Renal cortical epithelial cell (primary cell): ENCODE data around the gene RYR3. TPM values are rescaled to one million over a fixed set of nuclear protein-coding genes. Genes with fewer than 3 reads are reported as not detected.
A peak's percentile ranks its signal among the peaks of the same experiment; 100 is the strongest.

Experiments used
- DNase-seq: peaks from one replicate; pipeline ENCODE4 v3.0.0-alpha.2; 2011; ENCODE audit warnings: low read depth
- total RNA-seq: library from RNA; depleted of rRNA; stranded (reverse); fragments of >200 nt; gene quantifications from 2 replicates; pipeline ENCODE4 v1.2.3, GENCODE V29; 2014

Gene RYR3
- 0.35 and 2.7 TPM in 2 replicates for total RNA-seq

DNA sequence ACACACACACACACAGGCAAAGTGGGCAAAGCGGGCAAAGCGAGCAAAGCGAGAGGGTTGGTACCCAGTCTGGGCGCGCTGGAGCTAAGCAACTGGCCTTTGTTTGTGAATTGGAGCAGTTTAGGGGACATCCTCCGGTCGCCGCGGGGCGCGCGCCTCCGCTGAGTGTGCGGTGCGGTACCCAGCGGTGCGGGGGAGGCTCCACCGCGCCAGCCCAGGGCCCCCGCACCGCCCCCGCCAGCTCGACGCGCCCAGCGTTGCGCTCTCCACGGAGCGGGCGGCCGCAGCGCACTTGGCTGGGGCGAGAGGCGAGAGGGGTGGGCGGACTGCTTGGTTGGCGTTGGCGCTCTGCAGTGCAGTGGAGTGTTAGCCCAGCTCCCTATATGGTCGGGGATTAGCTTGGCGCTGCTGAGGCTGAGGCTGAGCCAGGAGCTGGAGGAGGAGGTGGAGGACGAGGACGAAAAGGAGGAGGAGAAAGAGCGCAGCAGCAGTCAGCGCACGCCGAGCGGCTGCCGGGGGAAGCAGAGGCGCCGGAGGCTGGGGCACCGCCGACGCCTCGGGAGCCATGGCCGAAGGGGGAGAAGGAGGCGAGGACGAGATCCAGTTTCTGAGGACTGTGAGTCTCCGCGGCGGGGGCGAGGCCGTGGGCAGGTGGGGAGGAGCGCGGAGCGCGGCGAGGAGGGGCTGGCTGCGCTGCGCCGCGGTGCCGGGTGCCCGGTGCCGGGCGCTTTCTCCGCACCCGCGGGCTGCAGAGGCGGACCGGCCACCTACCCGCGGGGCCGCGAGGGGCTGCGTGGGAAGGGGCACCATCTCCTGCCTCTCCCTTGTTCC lies at the start of gene RYR3:
Gene RYR3, plus strand, starts transcription at position 487 of the 831 bp plus-strand sequence. Its CDS starts 79 bp downstream, at position 566.
- peak; percentile 31 for DNase-seq

DNA sequence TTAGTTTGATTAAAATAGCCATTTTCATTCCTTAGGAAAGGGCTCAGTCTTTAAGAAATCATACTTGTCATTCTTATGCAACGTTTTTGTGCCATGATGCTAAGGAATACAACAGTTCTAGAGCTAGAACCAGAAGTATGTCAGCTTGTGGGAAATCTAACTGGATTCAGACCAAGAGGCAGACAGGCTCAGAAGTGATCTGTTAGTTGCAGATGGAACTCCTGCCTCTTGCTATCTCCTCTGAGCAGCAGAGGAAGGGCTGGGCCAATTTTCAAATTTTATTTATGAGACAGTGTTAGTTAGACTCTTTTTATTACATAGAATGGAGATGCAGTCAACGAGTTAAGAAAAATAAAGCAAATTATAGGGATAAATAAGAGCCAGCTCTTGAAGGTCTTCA lies 48.5 kb upstream of the RYR3 start:
- DNase-seq, result no peak

DNA sequence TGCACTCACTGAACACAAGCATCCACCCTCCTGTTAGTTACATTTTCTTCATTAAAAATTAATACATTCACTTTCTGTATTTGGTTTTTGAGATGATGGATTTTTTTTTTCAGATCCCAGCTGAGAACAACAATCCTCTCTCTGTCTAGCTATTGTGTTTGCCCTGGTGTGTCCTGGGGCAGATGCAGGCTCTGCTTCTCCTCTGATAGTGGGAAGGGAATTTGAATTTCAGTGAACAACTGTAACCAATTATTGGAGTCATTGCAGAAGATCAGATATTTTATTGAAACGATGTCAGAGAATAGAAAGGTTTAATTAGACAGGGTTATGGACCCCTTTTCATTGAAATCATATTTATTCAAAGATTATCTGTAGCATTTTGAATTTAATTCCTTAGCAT lies 33.1 kb upstream of the RYR3 start:
- no peak for DNase-seq

DNA sequence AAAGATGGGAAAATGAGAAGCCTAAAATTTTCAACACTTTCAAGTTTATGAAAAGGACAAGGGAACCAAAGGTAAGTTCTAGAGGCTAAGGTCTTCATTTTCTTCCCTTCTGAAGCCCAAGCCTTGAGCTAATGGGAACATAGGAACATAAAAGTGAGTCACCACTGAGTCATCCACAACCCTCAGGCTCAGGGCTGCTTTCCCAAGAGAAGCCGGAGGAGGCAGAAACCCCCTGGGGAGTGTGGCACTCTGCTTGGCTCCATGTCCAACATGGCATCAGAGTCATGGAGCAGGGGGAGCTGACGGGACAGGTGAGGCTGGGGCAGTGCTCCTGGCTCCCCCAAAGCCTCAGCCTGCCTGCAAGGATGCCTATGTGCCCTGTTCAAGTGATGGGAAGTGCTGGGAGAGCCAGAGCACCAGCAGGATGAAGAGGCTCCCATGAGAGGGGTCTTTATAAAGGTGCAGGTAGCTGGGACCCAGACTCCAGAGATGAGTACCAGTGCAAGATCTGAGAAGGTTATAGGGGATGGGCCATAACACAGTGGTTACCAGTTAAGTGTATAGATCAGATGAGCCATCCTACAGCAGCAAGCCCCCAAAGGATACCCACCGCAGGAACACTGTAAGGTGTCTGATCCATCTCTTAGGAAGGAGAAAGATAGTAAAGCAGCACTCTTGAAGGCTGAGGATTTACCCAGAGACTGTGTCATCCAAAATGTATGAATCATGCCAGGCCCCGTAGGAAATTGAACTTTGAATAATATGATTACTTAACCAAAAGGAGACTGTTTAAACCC lies 31.8 kb upstream of the RYR3 start:
- DNase-seq, result peak; percentile 98

DNA sequence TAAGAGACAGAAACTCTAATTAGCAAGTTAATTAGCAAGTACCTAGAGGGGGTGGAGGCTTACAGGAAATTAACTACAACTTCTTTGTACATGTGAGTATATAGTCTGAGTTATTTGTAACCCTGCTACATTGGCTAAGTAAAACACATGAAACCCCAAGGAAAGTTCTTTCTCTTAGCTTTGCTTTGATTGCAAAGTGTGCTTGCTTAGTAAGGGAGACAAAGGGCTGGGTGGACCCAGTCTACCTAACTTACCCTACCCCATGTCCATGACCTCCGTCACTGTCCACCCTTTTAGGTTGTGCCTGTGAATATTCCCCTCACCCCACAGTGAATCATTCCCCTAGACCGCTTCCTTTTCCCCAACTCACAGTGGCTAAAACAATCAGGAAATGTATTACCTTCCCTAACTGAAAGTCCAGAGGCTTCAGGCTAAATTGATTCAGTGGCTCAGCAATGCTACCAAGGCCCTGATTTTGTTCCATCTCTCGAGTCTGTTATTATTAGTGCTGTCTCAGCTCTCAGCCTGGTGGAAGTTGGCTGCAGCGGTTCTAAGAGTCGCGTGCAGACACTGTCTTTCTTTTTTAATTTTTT lies 31.1 kb upstream of the RYR3 start:
- DNase-seq, result peak; percentile 93

DNA sequence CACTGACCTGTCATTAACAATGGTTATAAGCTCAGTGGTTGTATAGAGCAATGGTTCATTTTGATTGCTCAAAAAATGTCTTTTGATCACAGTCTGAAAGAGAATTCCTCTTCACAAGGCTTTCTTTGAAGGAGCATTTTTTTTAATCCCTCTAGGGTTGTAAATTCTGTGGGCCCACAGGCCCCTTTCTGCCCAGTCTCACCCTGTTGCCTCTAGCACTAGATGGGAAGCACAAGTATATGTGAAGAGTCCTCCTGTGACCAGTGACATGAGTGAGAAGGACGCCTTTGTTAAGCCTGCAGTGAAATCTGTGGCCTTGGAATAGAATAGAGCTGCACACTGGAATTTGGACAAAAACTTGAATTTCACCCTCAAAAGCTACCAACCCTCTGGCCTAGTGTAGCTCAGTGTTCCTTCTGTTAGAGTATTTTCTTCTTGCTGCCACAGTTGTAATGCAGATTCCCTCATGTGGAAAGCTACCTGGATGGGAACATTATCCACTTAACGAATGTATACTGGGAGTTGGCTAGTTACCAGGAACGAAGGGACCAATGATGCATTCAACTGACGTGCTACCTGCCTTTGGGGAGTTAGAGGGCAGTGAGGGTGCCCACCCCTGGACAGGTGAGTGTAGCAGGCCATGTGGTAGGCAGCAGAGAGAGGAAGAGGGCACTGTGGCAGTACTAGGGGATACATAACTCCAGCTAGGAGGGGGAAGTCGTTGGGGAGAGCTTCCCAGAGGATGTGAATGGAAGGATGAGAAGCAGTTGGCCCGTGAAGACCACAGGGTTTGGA lies 28.3 kb upstream of the RYR3 start:
- DNase-seq, result no peak

DNA sequence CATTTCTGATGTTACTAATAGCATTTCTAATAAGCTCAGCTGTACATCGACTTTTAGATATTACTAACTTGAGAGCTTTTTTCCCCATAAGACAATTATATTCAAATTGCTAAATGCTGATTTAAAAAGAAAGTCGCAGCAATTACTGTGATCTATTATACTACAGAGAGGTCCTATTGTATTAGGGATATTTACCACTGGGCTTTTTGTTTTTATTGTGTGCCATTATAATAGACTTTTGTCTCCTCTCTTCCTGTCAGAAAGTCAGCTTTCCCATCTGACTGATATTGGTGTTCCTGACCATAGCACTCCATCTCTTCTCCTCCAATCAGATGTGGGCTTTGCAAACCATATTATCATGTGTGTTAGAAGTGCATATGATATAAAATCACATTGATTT lies 27.2 kb upstream of the RYR3 start:
- no peak for DNase-seq

DNA sequence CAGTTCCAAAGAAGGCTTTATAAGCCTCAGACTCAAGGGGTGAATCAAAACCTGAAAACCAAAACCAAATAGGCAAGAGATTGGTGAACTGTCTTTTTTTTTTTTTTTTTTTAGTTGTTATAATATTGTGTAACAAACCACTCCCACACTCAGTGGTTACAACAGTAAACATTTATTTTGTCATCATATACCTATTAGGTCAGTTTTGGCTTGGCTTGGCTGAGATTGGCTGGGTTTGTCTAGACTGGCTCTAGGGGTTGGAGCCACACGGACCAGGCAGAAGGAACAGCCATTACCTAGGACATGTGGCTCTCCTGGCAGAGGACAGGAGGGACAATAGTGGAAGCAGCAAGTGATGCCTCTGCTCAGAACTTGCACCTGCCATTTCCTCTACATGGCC lies 26.4 kb upstream of the RYR3 start:
- DNase-seq, result peak; percentile 25

DNA sequence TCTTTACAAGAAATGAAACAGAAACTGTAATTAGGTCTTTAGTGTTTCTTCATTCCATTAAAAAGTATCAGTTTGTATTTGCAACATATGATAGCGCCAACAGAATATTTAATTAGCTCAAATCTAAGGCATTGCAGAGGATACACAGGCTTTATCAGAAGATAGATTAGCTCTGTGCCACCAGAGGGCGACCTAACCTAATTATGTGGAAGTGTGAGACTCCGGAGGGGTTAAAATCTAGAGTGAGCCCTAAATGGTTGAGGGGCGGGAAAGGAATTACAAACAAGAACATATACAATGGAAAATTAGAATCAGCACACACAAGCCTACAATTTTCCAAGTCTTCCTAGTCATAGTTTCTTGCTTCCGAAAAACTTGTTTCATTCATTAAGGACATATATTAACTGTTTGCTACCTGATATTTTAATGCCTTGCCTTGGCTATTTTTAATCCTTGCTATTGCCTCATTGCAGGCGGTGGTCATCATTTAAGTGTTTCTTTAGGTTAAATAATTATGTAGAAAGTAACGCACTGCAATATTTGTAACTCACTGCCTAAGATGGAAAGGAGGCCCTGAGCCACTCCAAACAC lies 18.0 kb upstream of the RYR3 start:
- peak; percentile 68 for DNase-seq

DNA sequence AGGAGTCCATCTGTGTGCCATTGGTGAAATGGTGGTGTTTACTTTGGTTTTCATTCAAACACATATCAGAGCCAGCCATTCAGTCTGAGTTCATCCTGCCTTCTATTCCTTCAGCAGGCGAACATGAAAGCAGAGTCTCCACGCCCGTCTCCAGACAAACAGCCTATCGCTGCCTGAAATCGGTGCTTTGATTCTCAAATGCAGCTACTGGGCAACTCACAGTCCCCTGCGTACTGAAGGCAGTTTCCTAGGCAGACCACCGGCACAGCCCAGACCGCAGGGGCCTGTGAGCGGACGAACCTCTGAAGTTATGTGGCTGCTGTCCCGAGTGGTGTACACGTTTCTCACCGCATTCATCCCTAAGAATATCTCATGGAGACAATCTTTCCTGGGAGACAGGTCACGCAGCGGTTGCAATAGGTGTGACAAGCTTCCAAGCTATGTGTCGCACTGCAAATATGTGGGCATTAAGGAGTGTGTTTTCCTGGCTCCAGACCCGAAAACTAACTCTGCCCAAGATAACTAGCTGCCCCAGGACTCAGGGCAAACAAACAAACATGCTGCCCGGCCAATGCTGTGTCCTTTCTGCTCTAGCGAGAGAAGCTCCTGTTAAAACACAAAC lies 16.9 kb upstream of the RYR3 start:
- DNase-seq, result peak; percentile 72

DNA sequence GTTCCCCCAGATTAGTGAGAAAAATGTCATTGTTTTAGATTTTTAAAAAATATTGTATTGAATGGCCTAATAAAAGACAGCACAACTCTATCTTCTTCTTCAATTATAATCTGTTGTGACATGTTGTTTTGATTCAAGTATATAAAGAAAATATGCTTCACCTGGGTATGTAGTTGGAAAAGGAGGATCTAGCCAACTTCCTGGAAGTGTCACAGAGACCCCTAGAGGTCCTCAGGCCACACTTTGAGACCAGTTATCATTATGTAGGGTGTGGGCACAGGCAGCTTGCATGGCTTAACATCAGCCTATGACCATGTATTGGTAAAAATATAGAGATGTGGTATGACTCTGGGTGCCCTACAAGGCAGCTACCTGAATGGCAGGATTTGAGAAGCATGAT lies 14.7 kb upstream of the RYR3 start:
- DNase-seq, result no peak

DNA sequence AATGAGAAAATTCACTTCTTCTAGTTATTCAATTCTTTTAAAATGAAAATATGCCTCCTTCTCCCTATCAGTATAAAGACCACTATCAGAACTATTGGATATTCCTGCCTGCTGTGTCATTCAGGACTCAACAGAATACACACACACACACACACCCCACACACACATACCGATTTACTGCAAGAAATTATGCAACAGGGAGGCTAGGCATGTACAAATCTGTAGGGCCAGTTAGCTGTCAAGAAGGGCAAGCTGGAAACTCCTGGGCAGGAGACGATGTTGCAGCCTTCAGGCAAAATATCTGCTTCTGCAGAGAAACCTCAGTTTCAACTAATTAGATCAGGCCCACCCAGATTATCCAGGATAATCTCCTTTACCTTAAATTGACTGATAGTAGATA lies 13.9 kb upstream of the RYR3 start:
- peak; percentile 25 for DNase-seq

DNA sequence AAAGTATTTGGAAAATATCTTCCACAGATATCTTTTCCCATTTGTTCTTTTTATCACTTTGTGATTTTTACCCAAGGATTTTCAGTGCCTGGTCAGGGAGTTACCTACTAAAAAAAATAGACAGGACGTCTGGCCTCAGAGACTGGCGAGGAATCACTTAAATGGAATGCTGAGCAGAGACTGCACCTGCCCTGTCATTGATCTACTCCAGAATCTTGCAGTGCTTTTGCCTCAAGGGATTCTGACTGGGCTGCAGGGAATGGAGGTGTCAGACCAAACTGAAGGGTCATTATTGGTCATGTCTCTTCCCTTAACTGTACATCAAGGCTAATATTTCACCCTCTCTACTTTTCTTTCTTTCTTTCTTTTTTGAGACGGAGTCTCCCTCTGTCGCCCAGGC lies 12.1 kb upstream of the RYR3 start:
- peak; percentile 81 for DNase-seq

DNA sequence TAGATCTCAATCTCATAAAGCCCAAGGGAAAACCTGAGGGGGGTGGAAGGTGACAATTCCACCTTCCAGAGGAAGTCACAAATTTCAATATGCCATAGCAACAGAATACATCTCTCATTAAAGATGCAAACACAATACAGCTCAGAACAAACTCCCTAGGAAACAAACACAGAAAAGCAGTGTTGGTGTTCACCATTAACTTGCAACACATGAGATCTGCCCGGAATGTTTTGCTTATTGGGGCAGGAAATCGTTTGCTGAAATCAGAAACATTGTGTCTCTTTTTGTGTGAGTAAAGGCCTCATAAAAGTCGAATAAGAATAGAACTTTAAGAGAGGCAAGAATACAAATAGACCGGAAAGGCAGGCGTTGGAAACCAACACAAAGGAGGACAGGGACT lies 5.8 kb upstream of the RYR3 start:
- peak; percentile 67 for DNase-seq

DNA sequence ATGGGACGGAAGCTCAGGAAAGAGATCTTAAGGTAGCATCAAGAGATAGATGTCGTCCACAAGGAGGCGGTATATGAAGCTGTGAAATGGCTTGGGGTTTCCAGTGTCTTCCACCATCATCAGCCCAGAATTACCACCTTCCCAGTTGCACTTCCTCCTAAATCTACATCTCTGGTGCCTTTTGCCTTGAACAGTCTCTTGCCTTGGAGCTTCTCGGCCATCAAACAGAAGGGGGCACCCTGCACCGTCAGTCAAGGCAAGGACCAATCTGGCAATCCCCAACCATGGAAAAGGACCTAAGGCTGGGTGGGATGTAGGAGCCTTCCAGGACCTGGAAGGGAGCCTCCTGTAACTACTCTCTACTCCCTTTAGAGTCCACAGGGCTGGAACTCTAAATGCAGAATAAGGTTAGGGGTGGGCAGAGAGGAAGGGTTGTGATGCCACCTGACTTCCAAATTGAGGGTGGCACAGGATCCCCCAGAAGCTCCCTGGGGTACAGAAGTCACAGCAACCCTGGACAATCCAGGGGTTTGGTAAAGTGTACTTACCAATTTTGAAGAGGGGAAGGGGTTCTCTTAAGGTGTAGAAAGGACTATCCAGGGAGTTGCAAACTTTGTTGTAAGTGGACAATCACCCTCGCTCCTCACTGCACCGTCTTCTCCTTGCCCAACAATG lies 1.0 kb upstream of the RYR3 start:
- peak; percentile 47 for DNase-seq

DNA sequence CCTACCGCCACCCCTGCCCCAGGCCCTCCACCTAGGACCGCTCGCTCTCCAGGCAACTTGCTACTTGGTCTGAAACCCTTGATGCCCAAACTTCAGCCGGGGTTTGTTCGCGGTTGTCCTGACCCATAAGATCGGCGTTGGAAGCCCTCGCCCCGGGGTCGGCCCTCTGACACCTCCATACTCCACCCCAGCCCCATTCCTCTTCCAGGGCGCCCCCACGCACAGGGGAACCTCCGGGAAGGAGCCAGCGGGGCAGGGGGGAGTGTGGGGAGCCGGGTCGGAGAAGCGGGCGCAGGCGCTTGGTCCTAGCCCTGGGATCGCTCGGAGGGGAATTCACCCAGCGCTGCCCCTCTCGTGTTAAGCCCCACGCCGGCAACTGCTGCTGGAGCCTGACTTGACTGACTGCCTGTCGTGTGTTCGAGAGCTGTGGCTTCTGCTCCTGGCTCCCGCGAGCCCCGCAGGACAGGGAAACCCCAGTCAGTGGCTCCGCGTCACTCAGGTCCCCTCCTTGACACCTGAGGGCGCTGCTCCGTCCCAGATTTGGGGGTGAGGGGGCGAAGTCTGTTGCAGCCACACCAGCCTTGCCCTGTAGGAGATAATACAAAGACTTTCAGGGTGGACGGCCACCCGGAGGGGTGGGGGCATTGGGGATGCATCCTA lies 675 bp downstream of the RYR3 start:
- DNase-seq, result no peak

DNA sequence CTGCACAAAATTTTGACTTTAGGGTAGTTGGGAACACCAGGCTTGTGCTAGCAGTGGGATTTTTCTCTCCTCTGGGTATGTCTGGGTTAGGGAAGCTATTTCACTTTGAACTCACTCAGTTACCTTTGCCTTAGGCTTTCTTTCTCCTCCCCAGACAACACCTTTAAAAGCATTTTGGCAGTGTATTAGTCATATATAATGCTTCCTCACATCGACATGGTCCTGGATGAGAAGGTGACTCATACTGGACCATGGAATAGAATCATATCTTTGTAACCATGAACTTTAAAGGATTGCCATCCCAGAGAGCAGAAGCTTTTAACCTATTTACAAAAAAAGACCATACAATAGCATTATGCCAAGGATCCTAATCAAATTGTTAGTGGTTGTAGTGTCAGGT lies 2.7 kb downstream of the RYR3 start:
- peak; percentile 46 for DNase-seq

DNA sequence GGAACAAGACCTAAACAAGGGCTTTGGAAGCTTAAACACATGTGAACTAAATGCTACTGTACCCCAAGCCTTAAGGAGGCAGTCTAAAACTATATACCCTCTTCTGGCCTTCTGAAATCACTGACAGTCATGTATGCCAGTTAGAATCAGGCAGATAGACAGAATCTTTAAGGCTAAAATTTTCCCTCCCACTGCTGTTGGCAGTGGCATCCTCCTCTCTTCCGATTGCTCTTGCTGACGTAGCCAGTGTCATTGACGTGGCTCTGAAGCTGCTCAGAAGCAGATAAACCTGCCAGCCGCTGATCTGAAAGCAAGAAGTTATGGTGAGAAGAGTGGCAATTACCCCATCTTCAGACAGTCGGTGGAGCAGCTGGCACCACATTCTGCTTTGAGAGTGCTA lies 3.3 kb downstream of the RYR3 start:
- no peak for DNase-seq

DNA sequence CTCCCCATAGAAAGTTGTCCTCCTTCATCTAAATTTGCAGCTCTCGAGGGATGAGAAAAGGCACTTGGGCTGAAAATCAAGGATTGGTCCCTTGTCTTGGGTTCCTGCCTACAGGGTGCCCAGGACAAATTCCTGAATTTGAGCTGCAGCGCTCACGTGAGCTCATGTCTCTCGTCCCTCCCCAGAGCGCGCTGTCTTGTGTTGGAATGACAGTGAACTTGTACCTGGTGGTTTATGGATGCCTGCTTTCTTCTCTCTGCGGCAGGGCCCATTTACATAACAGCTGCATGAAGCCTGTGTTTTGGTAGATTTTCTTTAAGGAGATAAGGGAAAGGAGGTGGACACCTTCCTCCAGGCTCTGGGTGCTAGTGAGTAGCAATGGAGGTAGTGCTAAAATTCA lies 4.3 kb downstream of the RYR3 start:
- DNase-seq, result no peak

DNA sequence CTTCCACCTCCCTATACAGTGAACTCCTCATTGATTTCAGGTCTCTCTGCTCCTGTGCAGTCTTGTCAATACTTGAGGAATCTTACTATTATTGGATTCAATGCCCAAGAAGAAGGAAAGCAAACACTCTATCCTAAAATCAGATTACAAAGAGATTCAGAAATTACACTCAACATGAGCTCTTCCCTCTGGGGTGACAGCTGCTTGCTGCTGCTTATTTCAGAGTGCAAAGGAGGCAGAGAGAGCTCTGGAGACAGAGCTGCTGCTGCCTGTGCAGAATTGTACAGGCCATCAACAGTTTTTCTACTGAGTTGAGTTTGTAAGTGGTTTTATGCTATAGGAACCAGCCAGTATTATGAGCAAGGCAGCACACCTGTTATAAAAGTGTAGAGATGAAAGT lies 7.1 kb downstream of the RYR3 start:
- DNase-seq, result no peak
